ENCODE measurements around the gene CCDC192.

The CCDC192 gene

DNA sequence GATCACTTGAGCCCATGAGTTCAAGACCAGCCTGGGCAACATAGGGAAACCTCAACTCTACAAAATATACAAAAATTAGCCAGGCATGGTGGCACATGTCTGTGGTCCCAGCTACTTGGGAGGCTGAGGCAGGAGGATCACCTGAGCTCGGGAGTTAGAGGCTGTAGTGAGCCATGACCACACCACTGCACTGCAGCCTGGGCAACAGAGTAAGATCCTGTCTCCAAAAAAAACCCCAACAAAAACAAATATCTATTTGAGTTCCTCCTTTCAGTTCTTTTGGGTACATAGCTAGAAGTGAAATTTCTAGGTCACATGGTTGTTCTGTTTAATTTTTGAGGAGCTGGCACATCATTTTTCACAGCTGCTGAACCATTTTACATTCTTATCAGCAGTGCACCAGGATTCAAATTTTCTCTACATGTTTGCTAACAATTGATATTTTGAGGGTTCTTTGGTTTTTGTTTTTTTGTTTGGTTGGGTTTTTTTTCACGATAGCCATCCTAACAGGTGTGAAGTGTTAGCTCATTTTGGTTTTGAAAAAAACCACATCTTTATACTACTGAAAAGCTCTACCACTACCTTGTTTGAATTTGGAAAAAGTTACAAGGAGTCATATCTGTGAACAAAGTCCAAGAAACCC is 203.5 kb downstream of the CCDC192 start:
- Histone ChIP-seq H3K9me3 (ENCODE audit: control insufficient read depth, insufficient read depth, low read depth, low read length) (no peaks in the 10 kb centered on the region), H3K27ac (ENCODE audit: extremely low read depth, low read depth, low read length) (no peak overlapping the region), H3K36me3 (ENCODE audit: control insufficient read depth in 2 of 2, insufficient read depth in 1 of 2, low read length in 2 of 2) (no peaks in the 10 kb centered on the region), H3K4me1 (ENCODE audit: control insufficient read depth, insufficient read depth, low read length) (peaks cover 6% of the 10 kb centered on the region; the same call in 1 of the 2 replicates), H3K4me3 (ENCODE audit: low read depth, low read length) (no peak overlapping the region)
- ChIA-PET POLR2A (no interaction called here), CTCF (interaction anchor here (0.6 kb wide), 2 partner anchors 47 to 170 kb away, joined by 3 read pairs; no protein-coding TSS in a partner anchor)
- peak; percentile 49; the same call in 1 of the 2 replicates for TF ChIP-seq ZNF121 (tag by site-specific recombination; IDR thresholded peaks at IDR 0.05)
- TF ChIP-seq ZNF423 (tag by site-specific recombination; IDR thresholded peaks at IDR 0.05): no peak

DNA sequence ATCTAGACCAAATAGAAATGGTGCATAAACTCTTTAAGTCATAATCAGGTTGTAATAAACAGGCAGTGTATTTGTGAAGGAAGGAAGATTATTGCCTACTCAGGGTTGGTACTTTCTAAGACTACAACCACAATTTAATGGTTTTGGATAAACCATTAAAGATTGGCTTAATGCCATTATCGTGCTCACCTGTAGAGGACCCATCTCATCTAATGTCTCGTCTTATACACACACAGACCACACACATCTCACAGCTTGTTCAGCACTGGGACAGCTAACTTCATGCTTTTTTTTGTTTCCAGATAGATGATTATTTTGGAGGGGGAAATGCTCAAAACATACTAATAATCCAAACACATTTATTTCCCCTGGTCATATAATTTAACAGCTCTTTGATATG is 204.7 kb downstream of the CCDC192 start:
- no peak overlapping the region for H3K27ac ChIP-seq (ENCODE audit: extremely low read depth, low read depth, low read length)
- TF ChIP-seq PRDM10 (tag by site-specific recombination; IDR thresholded peaks at IDR 0.05) (peak; percentile 38; the same call in 1 of the 2 replicates), SCRT2 (tag by site-specific recombination; IDR thresholded peaks at IDR 0.05) (0 out of 2 replicates have a peak, but pooled peaks have one; percentile 18), MZF1 (tag by site-specific recombination; IDR thresholded peaks at IDR 0.05; ENCODE audit: borderline replicate concordance) (no peak), ZNF341 (tag by site-specific recombination; IDR thresholded peaks at IDR 0.05; ENCODE audit: low read depth) (no peak), MYNN (tag by site-specific recombination; IDR thresholded peaks at IDR 0.05; ENCODE audit: borderline replicate concordance) (no peak), ZNF560 (tag by site-specific recombination; IDR thresholded peaks at IDR 0.05; ENCODE audit: borderline replicate concordance) (no peak), ZNF664 (tag by site-specific recombination; IDR thresholded peaks at IDR 0.05) (peak; percentile 61; the same call in 1 of the 2 replicates), SCRT1 (tag by site-specific recombination; IDR thresholded peaks at IDR 0.05; ENCODE audit: borderline replicate concordance) (0 out of 2 replicates have a peak, but pooled peaks have one; percentile 34), BCL11B (tag by site-specific recombination; IDR thresholded peaks at IDR 0.05; ENCODE audit: low read depth) (no peak)
- TF ChIP-seq, protein P1, sequence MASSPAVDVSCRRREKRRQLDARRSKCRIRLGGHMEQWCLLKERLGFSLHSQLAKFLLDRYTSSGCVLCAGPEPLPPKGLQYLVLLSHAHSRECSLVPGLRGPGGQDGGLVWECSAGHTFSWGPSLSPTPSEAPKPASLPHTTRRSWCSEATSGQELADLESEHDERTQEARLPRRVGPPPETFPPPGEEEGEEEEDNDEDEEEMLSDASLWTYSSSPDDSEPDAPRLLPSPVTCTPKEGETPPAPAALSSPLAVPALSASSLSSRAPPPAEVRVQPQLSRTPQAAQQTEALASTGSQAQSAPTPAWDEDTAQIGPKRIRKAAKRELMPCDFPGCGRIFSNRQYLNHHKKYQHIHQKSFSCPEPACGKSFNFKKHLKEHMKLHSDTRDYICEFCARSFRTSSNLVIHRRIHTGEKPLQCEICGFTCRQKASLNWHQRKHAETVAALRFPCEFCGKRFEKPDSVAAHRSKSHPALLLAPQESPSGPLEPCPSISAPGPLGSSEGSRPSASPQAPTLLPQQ (tag by site-specific recombination; IDR thresholded peaks at IDR 0.05): no peak
- TF ChIP-seq, protein P2, sequence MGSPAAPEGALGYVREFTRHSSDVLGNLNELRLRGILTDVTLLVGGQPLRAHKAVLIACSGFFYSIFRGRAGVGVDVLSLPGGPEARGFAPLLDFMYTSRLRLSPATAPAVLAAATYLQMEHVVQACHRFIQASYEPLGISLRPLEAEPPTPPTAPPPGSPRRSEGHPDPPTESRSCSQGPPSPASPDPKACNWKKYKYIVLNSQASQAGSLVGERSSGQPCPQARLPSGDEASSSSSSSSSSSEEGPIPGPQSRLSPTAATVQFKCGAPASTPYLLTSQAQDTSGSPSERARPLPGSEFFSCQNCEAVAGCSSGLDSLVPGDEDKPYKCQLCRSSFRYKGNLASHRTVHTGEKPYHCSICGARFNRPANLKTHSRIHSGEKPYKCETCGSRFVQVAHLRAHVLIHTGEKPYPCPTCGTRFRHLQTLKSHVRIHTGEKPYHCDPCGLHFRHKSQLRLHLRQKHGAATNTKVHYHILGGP (tag by site-specific recombination; IDR thresholded peaks at IDR 0.05): 0 out of 2 replicates have a peak, but pooled peaks have one; percentile 9
- no peaks in the 10 kb centered on the region for H3K36me3 ChIP-seq (ENCODE audit: control insufficient read depth in 2 of 2, insufficient read depth in 1 of 2, low read length in 2 of 2)
- CTCF ChIA-PET: interaction anchor here (0.6 to 1.5 kb wide), 6 partner anchors 14 to 216 kb away, joined by 3 to 7 read pairs (median 3); no protein-coding TSS in a partner anchor
- H3K4me3 ChIP-seq (ENCODE audit: low read depth, low read length): no peak overlapping the region
- no peaks in the 10 kb centered on the region for H3K9me3 ChIP-seq (ENCODE audit: control insufficient read depth, insufficient read depth, low read depth, low read length)
- POLR2A ChIA-PET: no interaction called here
- H3K4me1 ChIP-seq (ENCODE audit: control insufficient read depth, insufficient read depth, low read length): peaks cover 6% of the 10 kb centered on the region; the same call in 1 of the 2 replicates

DNA sequence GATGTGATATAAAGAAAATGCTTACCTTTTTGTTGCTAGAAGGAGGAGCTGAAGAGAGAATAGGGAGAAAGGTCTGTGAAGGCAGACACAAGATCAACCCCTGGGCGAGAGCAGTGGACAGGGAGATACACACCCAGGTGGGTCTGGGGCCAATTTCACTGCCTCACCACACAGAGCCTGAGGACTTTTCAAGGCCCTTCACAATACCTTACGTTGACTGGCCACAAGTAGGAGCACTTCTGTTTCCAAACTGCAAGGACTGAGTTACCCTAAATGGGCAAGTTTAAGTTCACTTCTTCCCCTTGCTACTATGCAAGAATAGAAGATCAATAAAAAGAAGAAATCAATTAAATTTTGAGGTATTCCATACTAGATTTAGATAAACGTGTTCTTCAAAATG is 205.9 kb downstream of the CCDC192 start:
- Histone ChIP-seq H3K4me1 (ENCODE audit: control insufficient read depth, insufficient read depth, low read length) (peaks cover 6% of the 10 kb centered on the region; the same call in 1 of the 2 replicates), H3K4me3 (ENCODE audit: low read depth, low read length) (no peak overlapping the region), H3K36me3 (ENCODE audit: control insufficient read depth in 2 of 2, insufficient read depth in 1 of 2, low read length in 2 of 2) (no peaks in the 10 kb centered on the region), H3K9me3 (ENCODE audit: control insufficient read depth, insufficient read depth, low read depth, low read length) (no peaks in the 10 kb centered on the region), H3K27ac (ENCODE audit: extremely low read depth, low read depth, low read length) (no peak overlapping the region)
- CTCF ChIA-PET: interaction anchor here (0.6 to 1.7 kb wide), 14 partner anchors 13 to 229 kb away, joined by 3 to 8 read pairs (median 4); no protein-coding TSS in a partner anchor
- POLR2A ChIA-PET: no interaction called here
- no peak for TF ChIP-seq ZEB2 (tag by site-specific recombination; IDR thresholded peaks at IDR 0.05)
- 0 out of 2 replicates have a peak, but pooled peaks have one; percentile 47 for TF ChIP-seq ZNF561 (tag by site-specific recombination; IDR thresholded peaks at IDR 0.05; ENCODE audit: borderline replicate concordance)
- no peak for TF ChIP-seq ZNF488 (tag by site-specific recombination; IDR thresholded peaks at IDR 0.05)
- no peak for TF ChIP-seq OSR2 (tag by site-specific recombination; IDR thresholded peaks at IDR 0.05)
- no peak for TF ChIP-seq SP7 (tag by site-specific recombination; IDR thresholded peaks at IDR 0.05)
- no peak for TF ChIP-seq ZBTB20 (tag by site-specific recombination; IDR thresholded peaks at IDR 0.05)
- TF ChIP-seq ZNF610 (tag by site-specific recombination; IDR thresholded peaks at IDR 0.05; ENCODE audit: borderline replicate concordance): no peak
